ENCODE results near the gene CFC1.
"Not testable (repeated sequence)": the region's sequence is repeated elsewhere in the genome, so short reads cannot be mapped to it uniquely, and the experiment has no call there.

DNA sequence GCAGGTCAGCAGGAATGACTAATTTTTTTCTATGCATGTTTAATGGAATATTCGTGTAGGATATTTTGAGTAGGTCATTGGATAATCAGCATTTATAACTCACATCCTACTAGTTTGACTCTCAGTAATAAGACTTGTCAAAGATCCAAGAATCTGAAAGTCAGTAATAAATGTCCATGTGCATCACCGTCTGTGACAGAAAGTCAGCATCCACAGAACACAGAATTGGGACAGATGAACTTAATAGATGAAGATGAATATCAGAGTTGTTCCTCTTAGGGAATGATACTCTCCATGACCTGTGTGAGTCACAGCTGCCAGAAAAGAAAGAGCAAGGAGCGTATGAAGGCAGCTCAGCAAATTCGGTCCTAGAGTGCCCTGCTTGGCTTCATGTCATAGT is 42.3 kb upstream of the CFC1 start:
- TF ChIP-seq ZNF671 (CRISPR knock-in tag; IDR thresholded peaks at IDR 0.05); GTF2I (CRISPR knock-in tag; conservative IDR thresholded peaks at IDR 0.05); CBFB (CRISPR knock-in tag; IDR thresholded peaks at IDR 0.05; ENCODE audit: low read depth); NR1H2 (CRISPR knock-in tag; IDR thresholded peaks at IDR 0.05); ZNF121 (CRISPR knock-in tag; IDR thresholded peaks at IDR 0.05); SMAD3 (CRISPR knock-in tag; IDR thresholded peaks at IDR 0.05; ENCODE audit: borderline replicate concordance); NFE2L1 (CRISPR knock-in tag; IDR thresholded peaks at IDR 0.05): not testable (repeated sequence)
- TF ChIP-seq, protein P1, sequence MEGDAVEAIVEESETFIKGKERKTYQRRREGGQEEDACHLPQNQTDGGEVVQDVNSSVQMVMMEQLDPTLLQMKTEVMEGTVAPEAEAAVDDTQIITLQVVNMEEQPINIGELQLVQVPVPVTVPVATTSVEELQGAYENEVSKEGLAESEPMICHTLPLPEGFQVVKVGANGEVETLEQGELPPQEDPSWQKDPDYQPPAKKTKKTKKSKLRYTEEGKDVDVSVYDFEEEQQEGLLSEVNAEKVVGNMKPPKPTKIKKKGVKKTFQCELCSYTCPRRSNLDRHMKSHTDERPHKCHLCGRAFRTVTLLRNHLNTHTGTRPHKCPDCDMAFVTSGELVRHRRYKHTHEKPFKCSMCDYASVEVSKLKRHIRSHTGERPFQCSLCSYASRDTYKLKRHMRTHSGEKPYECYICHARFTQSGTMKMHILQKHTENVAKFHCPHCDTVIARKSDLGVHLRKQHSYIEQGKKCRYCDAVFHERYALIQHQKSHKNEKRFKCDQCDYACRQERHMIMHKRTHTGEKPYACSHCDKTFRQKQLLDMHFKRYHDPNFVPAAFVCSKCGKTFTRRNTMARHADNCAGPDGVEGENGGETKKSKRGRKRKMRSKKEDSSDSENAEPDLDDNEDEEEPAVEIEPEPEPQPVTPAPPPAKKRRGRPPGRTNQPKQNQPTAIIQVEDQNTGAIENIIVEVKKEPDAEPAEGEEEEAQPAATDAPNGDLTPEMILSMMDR (IDR thresholded peaks at IDR 0.05): not testable (repeated sequence)
- TF ChIP-seq, protein P2, sequence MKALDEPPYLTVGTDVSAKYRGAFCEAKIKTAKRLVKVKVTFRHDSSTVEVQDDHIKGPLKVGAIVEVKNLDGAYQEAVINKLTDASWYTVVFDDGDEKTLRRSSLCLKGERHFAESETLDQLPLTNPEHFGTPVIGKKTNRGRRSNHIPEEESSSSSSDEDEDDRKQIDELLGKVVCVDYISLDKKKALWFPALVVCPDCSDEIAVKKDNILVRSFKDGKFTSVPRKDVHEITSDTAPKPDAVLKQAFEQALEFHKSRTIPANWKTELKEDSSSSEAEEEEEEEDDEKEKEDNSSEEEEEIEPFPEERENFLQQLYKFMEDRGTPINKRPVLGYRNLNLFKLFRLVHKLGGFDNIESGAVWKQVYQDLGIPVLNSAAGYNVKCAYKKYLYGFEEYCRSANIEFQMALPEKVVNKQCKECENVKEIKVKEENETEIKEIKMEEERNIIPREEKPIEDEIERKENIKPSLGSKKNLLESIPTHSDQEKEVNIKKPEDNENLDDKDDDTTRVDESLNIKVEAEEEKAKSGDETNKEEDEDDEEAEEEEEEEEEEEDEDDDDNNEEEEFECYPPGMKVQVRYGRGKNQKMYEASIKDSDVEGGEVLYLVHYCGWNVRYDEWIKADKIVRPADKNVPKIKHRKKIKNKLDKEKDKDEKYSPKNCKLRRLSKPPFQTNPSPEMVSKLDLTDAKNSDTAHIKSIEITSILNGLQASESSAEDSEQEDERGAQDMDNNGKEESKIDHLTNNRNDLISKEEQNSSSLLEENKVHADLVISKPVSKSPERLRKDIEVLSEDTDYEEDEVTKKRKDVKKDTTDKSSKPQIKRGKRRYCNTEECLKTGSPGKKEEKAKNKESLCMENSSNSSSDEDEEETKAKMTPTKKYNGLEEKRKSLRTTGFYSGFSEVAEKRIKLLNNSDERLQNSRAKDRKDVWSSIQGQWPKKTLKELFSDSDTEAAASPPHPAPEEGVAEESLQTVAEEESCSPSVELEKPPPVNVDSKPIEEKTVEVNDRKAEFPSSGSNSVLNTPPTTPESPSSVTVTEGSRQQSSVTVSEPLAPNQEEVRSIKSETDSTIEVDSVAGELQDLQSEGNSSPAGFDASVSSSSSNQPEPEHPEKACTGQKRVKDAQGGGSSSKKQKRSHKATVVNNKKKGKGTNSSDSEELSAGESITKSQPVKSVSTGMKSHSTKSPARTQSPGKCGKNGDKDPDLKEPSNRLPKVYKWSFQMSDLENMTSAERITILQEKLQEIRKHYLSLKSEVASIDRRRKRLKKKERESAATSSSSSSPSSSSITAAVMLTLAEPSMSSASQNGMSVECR (CRISPR knock-in tag; IDR thresholded peaks at IDR 0.05; ENCODE audit: borderline replicate concordance): not testable (repeated sequence)
- TF ChIP-seq, protein P3, sequence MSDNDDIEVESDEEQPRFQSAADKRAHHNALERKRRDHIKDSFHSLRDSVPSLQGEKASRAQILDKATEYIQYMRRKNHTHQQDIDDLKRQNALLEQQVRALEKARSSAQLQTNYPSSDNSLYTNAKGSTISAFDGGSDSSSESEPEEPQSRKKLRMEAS (CRISPR knock-in tag; IDR thresholded peaks at IDR 0.05): not testable (repeated sequence)
- TF ChIP-seq, protein P4, sequence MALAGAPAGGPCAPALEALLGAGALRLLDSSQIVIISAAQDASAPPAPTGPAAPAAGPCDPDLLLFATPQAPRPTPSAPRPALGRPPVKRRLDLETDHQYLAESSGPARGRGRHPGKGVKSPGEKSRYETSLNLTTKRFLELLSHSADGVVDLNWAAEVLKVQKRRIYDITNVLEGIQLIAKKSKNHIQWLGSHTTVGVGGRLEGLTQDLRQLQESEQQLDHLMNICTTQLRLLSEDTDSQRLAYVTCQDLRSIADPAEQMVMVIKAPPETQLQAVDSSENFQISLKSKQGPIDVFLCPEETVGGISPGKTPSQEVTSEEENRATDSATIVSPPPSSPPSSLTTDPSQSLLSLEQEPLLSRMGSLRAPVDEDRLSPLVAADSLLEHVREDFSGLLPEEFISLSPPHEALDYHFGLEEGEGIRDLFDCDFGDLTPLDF (CRISPR knock-in tag; IDR thresholded peaks at IDR 0.05): not testable (repeated sequence)
- TF ChIP-seq, protein P5, sequence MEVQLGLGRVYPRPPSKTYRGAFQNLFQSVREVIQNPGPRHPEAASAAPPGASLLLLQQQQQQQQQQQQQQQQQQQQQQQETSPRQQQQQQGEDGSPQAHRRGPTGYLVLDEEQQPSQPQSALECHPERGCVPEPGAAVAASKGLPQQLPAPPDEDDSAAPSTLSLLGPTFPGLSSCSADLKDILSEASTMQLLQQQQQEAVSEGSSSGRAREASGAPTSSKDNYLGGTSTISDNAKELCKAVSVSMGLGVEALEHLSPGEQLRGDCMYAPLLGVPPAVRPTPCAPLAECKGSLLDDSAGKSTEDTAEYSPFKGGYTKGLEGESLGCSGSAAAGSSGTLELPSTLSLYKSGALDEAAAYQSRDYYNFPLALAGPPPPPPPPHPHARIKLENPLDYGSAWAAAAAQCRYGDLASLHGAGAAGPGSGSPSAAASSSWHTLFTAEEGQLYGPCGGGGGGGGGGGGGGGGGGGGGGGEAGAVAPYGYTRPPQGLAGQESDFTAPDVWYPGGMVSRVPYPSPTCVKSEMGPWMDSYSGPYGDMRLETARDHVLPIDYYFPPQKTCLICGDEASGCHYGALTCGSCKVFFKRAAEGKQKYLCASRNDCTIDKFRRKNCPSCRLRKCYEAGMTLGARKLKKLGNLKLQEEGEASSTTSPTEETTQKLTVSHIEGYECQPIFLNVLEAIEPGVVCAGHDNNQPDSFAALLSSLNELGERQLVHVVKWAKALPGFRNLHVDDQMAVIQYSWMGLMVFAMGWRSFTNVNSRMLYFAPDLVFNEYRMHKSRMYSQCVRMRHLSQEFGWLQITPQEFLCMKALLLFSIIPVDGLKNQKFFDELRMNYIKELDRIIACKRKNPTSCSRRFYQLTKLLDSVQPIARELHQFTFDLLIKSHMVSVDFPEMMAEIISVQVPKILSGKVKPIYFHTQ (CRISPR knock-in tag; IDR thresholded peaks at IDR 0.05): not testable (repeated sequence)
